Measurements from ENCODE around the gene WWC2.
"Not testable (repeated sequence)": the region's sequence is repeated elsewhere in the genome, so short reads cannot be mapped to it uniquely, and the experiment has no call there.

The WWC2 gene

GRCh38 chr4:183171484-183172267, 72.6 kb downstream of the WWC2 start:
- DNase-seq (ENCODE audit: low read depth in 3 of 3, low spot score in 1 of 3): no peak

- no peak for DNase-seq (ENCODE audit: low read depth in 3 of 3, low spot score in 1 of 3)
Measured at GRCh38 chr4:183172881-183173280, 73.8 kb downstream of the WWC2 start.

- no peak for DNase-seq (ENCODE audit: low read depth in 3 of 3, low spot score in 1 of 3)
Measured at GRCh38 chr4:183173580-183174526, 74.8 kb downstream of the WWC2 start.

- DNase-seq (ENCODE audit: low read depth in 3 of 3, low spot score in 1 of 3): no peak
Measured at GRCh38 chr4:183175631-183176232, 76.7 kb downstream of the WWC2 start.

GRCh38 chr4:183177001-183177400, 77.9 kb downstream of the WWC2 start:
- no peak for DNase-seq (ENCODE audit: low read depth in 3 of 3, low spot score in 1 of 3)

GRCh38 chr4:183178201-183178600, 79.1 kb downstream of the WWC2 start:
- no peak for DNase-seq (ENCODE audit: low read depth in 3 of 3, low spot score in 1 of 3)

- DNase-seq (ENCODE audit: low read depth in 3 of 3, low spot score in 1 of 3): no peak
Measured at GRCh38 chr4:183180096-183180495, 81.0 kb downstream of the WWC2 start.

GRCh38 chr4:183180621-183181020, 81.6 kb downstream of the WWC2 start:
- no peak for DNase-seq (ENCODE audit: low read depth in 3 of 3, low spot score in 1 of 3)

- DNase-seq (ENCODE audit: low read depth in 3 of 3, low spot score in 1 of 3): no peak
Measured at GRCh38 chr4:183181081-183181480, 82.0 kb downstream of the WWC2 start.

GRCh38 chr4:183182873-183183725, 84.0 kb downstream of the WWC2 start:
- DNase-seq (ENCODE audit: low read depth in 3 of 3, low spot score in 1 of 3): no peak

GRCh38 chr4:183183906-183184535, 85.0 kb downstream of the WWC2 start:
- DNase-seq (ENCODE audit: low read depth in 3 of 3, low spot score in 1 of 3): no peak

- DNase-seq (ENCODE audit: low read depth in 3 of 3, low spot score in 1 of 3): no peak
Measured at GRCh38 chr4:183185018-183185417, 86.0 kb downstream of the WWC2 start.

GRCh38 chr4:183185559-183185958, 86.5 kb downstream of the WWC2 start:
- DNase-seq (ENCODE audit: low read depth in 3 of 3, low spot score in 1 of 3): no peak

- DNase-seq (ENCODE audit: low read depth in 3 of 3, low spot score in 1 of 3): no peak
Measured at GRCh38 chr4:183186813-183187212, 87.8 kb downstream of the WWC2 start.

GRCh38 chr4:183190900-183191527, 92.0 kb downstream of the WWC2 start:
- DNase-seq (ENCODE audit: low read depth in 3 of 3, low spot score in 1 of 3): no peak

- no peak for DNase-seq (ENCODE audit: low read depth in 3 of 3, low spot score in 1 of 3)
Measured at GRCh38 chr4:183191630-183192029, 92.6 kb downstream of the WWC2 start.

GRCh38 chr4:183192571-183192970, 93.5 kb downstream of the WWC2 start:
- no peak for DNase-seq (ENCODE audit: low read depth in 3 of 3, low spot score in 1 of 3)

- not testable (repeated sequence) for DNase-seq (ENCODE audit: low read depth in 3 of 3, low spot score in 1 of 3)
Measured at GRCh38 chr4:183193730-183194338, 94.8 kb downstream of the WWC2 start.

- no peak for DNase-seq (ENCODE audit: low read depth in 3 of 3, low spot score in 1 of 3)
Measured at GRCh38 chr4:183195534-183195933, 96.5 kb downstream of the WWC2 start.

Measured in stimulated activated CD4-positive, alpha-beta T cell treated with anti-CD3 and anti-CD28 coated beads, TNF-alpha, amount 100 ng/mL, for 1 hour (primary cell).